Neuronal stem cell (in vitro differentiated cells): Measurements from ENCODE around the gene BEAN1.

ENCODE experiments used
- DNase-seq: peaks from one replicate; pipeline ENCODE4 v3.0.0-alpha.2; 2013; ENCODE audit warnings: low spot score
- H2AFZ ChIP-seq: one replicate; pipeline ENCODE4 v1.6.1; 2013; ENCODE audit warnings: mild to moderate bottlenecking, low read length, inconsistent platforms
- H2AK5ac ChIP-seq: 2 replicates; pipeline ENCODE4 v1.6.1; 2013; ENCODE audit warnings: low read depth, mild to moderate bottlenecking, inconsistent platforms, low read length, moderate library complexity, mixed read lengths
- H2BK120ac ChIP-seq: 2 replicates; pipeline ENCODE4 v1.6.1; 2013; ENCODE audit warnings: low read depth, mild to moderate bottlenecking, inconsistent platforms, low read length, moderate library complexity, mixed read lengths
- H2BK12ac ChIP-seq: one replicate; pipeline ENCODE4 v1.6.1; 2013; ENCODE audit warnings: low read length, inconsistent platforms
- H2BK15ac ChIP-seq: 2 replicates; pipeline ENCODE4 v1.6.1; 2013; ENCODE audit warnings: mild to moderate bottlenecking, low read length, inconsistent platforms, mixed read lengths
- H2BK5ac ChIP-seq: one replicate; pipeline ENCODE4 v1.6.1; 2013; ENCODE audit warnings: inconsistent platforms, mild to moderate bottlenecking, low read length, moderate library complexity
- H3K14ac ChIP-seq: one replicate; pipeline ENCODE4 v1.6.1; 2013; ENCODE audit warnings: low read length, inconsistent platforms
- H3K18ac ChIP-seq: 2 replicates; pipeline ENCODE4 v1.6.1; 2013; ENCODE audit warnings: low read length, inconsistent platforms
- H3K23ac ChIP-seq: 2 replicates; pipeline ENCODE4 v1.6.1; 2013; ENCODE audit warnings: low read depth, mild to moderate bottlenecking, mixed read lengths, low read length, inconsistent platforms; ENCODE audit not compliant: poor library complexity
- H3K27ac ChIP-seq: replicated peaks from 3 replicates; pipeline ENCODE4 v1.5.1; 2013; ENCODE audit warnings: low read length, inconsistent platforms
- H3K27me3 ChIP-seq, 3 experiments: 2 replicates each; pipeline ENCODE4 v1.6.1; 2013; ENCODE audit warnings: low read length in 3 of 3, mild to moderate bottlenecking in 2 of 3, inconsistent platforms in 1 of 3, low read depth in 1 of 3, mixed read lengths in 1 of 3, moderate library complexity in 1 of 3; ENCODE audit not compliant: control insufficient read depth in 3 of 3, insufficient read depth in 3 of 3
- H3K36me3 ChIP-seq, 2 donors: replicated peaks in 1 of 2; 2 replicates each; pipeline ENCODE4 v1.6.1; 2013; ENCODE audit warnings: low read length in 2 of 2; ENCODE audit not compliant: control insufficient read depth in 2 of 2, insufficient read depth in 2 of 2
- H3K4ac ChIP-seq: 2 replicates; pipeline ENCODE4 v1.6.1; 2013; ENCODE audit warnings: inconsistent platforms, mild to moderate bottlenecking, low read length, moderate library complexity
- H3K4me1 ChIP-seq, 2 donors: 1 replicate in 1 of 2; 2 replicates in 1 of 2; pipeline ENCODE4 v1.6.1; 2013; ENCODE audit warnings: low read length in 2 of 2, low read depth in 1 of 2; ENCODE audit not compliant: control insufficient read depth in 2 of 2, insufficient read depth in 1 of 2
- H3K4me2 ChIP-seq: one replicate; pipeline ENCODE4 v1.6.1; 2013; ENCODE audit warnings: mild to moderate bottlenecking, low read length, inconsistent platforms; ENCODE audit not compliant: insufficient read depth, poor library complexity, severe bottlenecking
- H3K4me3 ChIP-seq, 2 donors: 2 replicates each; pipeline ENCODE4 v1.5.1; 2013; ENCODE audit warnings: low read length in 2 of 2, mild to moderate bottlenecking in 2 of 2, inconsistent platforms in 1 of 2, moderate library complexity in 1 of 2
- H3K79me1 ChIP-seq: one replicate; pipeline ENCODE4 v1.6.1; 2013; ENCODE audit warnings: low read depth, mild to moderate bottlenecking, inconsistent platforms, low read length, moderate library complexity
- H3K9ac ChIP-seq: one replicate; pipeline ENCODE4 v1.6.1; 2013; ENCODE audit warnings: mild to moderate bottlenecking, low read depth, low read length, inconsistent platforms; ENCODE audit not compliant: poor library complexity
- H3K9me3 ChIP-seq, 2 donors: replicated peaks in 1 of 2; 2 replicates each; pipeline versions ENCODE3 to v1.6.1; 2013; ENCODE audit warnings: low read length in 2 of 2, mild to moderate bottlenecking in 2 of 2, inconsistent platforms in 1 of 2, low read depth in 1 of 2, mixed read lengths in 1 of 2, moderate library complexity in 1 of 2; ENCODE audit not compliant: control insufficient read depth in 2 of 2, insufficient read depth in 1 of 2
- H4K8ac ChIP-seq: one replicate; pipeline ENCODE4 v1.6.1; 2013; ENCODE audit warnings: low read depth, mild to moderate bottlenecking, inconsistent platforms, low read length, moderate library complexity
- H4K91ac ChIP-seq: one replicate; pipeline ENCODE4 v1.6.1; 2013; ENCODE audit warnings: low read length, low read depth, mild to moderate bottlenecking, inconsistent platforms; ENCODE audit not compliant: poor library complexity
- WGBS, 2 donors: extraction: QIAGEN DNeasy Blood & Tissue Kit; methylation state at CpG; one replicate each; pipeline ENCODE4 v1.1.7; 2013; ENCODE audit warnings: missing lambda C conversion rate in 2 of 2, mixed read lengths in 1 of 2; ENCODE audit not compliant: insufficient read length in 2 of 2, insufficient replicate concordance in 1 of 2; ENCODE audit errors: extremely low coverage in 2 of 2; 5-methylcytosine and 5-hydroxymethylcytosine counted together

The BEAN1 gene

GRCh38 chr16:66487580-66488275 is 60.6 kb downstream of the BEAN1 start:
- Histone ChIP-seq H2BK120ac (no peak overlapping the region), H3K14ac (no peak overlapping the region), H3K23ac (no peak overlapping the region), H3K4me3 (no peak overlapping the region), H4K91ac (no peak overlapping the region), H3K27me3 (no peaks in the 10 kb centered on the region), H2BK15ac (peak overlapping the region; percentile 16), H3K27ac (no peak overlapping the region), H3K9ac (no peak overlapping the region), H4K8ac (no peak overlapping the region), H2BK5ac (no peak overlapping the region), H3K4me1 (peaks cover 8 to 15% of the 10 kb centered on the region in 2 donors), H3K4me2 (no peak overlapping the region), H3K79me1 (no peaks in the 10 kb centered on the region), H3K4ac (no peak overlapping the region), H3K18ac (no peak overlapping the region), H2BK12ac (no peak overlapping the region), H3K36me3 (no peaks in the 10 kb centered on the region), H2AFZ (peak overlapping the region; percentile 81), H3K9me3 (no peaks in the 10 kb centered on the region), H2AK5ac (no peak overlapping the region)
- no CpG with 5 or more reads among the region's 5 CpGs for WGBS, 2 donors
- DNase-seq = no peak

- Histone ChIP-seq H2BK5ac (no peak overlapping the region), H2BK120ac (no peak overlapping the region), H3K27me3 (no peaks in the 10 kb centered on the region), H3K79me1 (no peaks in the 10 kb centered on the region), H3K9me3 (no peaks in the 10 kb centered on the region), H2BK15ac (no peak overlapping the region), H3K4ac (no peak overlapping the region), H2BK12ac (no peak overlapping the region), H2AK5ac (no peak overlapping the region), H3K4me1 (peaks cover 8 to 15% of the 10 kb centered on the region in 2 donors), H3K14ac (no peak overlapping the region), H3K23ac (no peak overlapping the region), H3K36me3 (no peaks in the 10 kb centered on the region), H4K91ac (no peak overlapping the region), H3K18ac (no peak overlapping the region), H3K27ac (no peak overlapping the region), H3K9ac (no peak overlapping the region), H3K4me3 (no peak overlapping the region), H2AFZ (no peak overlapping the region), H4K8ac (no peak overlapping the region), H3K4me2 (no peak overlapping the region)
- no peak for DNase-seq
- no CpG with 5 or more reads among the region's 1 CpG for WGBS, 2 donors
Observed at GRCh38 chr16:66488505-66488904, 61.4 kb downstream of the BEAN1 start.

GRCh38 chr16:66489385-66489784 is 62.3 kb downstream of the BEAN1 start:
- H2BK12ac ChIP-seq = no peak overlapping the region
- H3K4me1 ChIP-seq = peaks cover 8 to 15% of the 10 kb centered on the region in 2 donors
- H3K27me3 ChIP-seq = no peaks in the 10 kb centered on the region
- H3K4me3 ChIP-seq = peak overlapping the region in 1 of 2 donors; percentile 2
- no peaks in the 10 kb centered on the region for H3K9me3 ChIP-seq
- H4K91ac ChIP-seq = no peak overlapping the region
- H2AK5ac ChIP-seq = no peak overlapping the region
- no peak overlapping the region for H2BK5ac ChIP-seq
- H3K79me1 ChIP-seq = no peaks in the 10 kb centered on the region
- no peak overlapping the region for H2BK15ac ChIP-seq
- H3K9ac ChIP-seq = no peak overlapping the region
- H3K4me2 ChIP-seq = no peak overlapping the region
- no peak overlapping the region for H3K14ac ChIP-seq
- no peaks in the 10 kb centered on the region for H3K36me3 ChIP-seq
- no peak for DNase-seq
- H2AFZ ChIP-seq = no peak overlapping the region
- H2BK120ac ChIP-seq = no peak overlapping the region
- no peak overlapping the region for H4K8ac ChIP-seq
- H3K18ac ChIP-seq = no peak overlapping the region
- no peak overlapping the region for H3K27ac ChIP-seq
- no CpG with 5 or more reads among the region's 2 CpGs for WGBS, 2 donors
- no peak overlapping the region for H3K4ac ChIP-seq
- H3K23ac ChIP-seq = no peak overlapping the region

GRCh38 chr16:66489818-66490217 is 62.7 kb downstream of the BEAN1 start:
- H2AK5ac ChIP-seq = no peak overlapping the region
- H3K23ac ChIP-seq = no peak overlapping the region
- H3K79me1 ChIP-seq = no peaks in the 10 kb centered on the region
- no peak overlapping the region for H4K8ac ChIP-seq
- H3K4me3 ChIP-seq = no peak overlapping the region
- no CpG with 5 or more reads among the region's 5 CpGs for WGBS, 2 donors
- DNase-seq = no peak
- H3K27ac ChIP-seq = no peak overlapping the region
- H2BK15ac ChIP-seq = no peak overlapping the region
- no peak overlapping the region for H3K4ac ChIP-seq
- no peak overlapping the region for H3K4me2 ChIP-seq
- no peak overlapping the region for H3K14ac ChIP-seq
- H4K91ac ChIP-seq = no peak overlapping the region
- H3K4me1 ChIP-seq = peaks cover 8 to 15% of the 10 kb centered on the region in 2 donors
- H3K36me3 ChIP-seq = no peaks in the 10 kb centered on the region
- H3K9ac ChIP-seq = no peak overlapping the region
- H2BK5ac ChIP-seq = no peak overlapping the region
- no peak overlapping the region for H3K18ac ChIP-seq
- H3K9me3 ChIP-seq = no peaks in the 10 kb centered on the region
- no peak overlapping the region for H2BK120ac ChIP-seq
- H3K27me3 ChIP-seq = no peaks in the 10 kb centered on the region
- no peak overlapping the region for H2BK12ac ChIP-seq
- no peak overlapping the region for H2AFZ ChIP-seq
